HG03196 (cell line): Measurements from ENCODE around the gene PTPRJ.

Experiments used
- ATAC-seq: cut with Tn5 transposase; IDR thresholded peaks from one replicate; pipeline ENCODE4 v1.9.1; 2021; ENCODE audit not compliant: unreplicated experiment

PTPRJ gene

DNA sequence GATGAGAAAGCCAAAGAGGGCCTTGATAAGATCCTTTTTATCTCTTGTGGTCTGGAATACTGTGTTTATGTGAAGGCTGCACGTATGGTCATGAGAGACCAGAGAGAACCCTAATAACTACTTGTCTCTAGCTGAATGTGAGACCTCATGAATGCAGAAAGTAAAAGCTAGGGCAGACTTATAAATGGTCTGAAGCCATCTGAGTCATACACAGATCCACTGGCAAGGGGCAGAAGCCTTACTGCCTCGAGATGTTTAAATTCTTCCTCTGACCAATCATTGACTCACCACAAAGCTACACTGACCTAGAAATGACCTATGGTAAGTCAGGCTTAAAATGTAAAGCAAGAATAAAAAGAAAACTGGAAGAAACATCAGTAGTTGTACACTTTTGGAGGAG, 213.5 kb downstream of the PTPRJ start:
- no peak for ATAC-seq

DNA sequence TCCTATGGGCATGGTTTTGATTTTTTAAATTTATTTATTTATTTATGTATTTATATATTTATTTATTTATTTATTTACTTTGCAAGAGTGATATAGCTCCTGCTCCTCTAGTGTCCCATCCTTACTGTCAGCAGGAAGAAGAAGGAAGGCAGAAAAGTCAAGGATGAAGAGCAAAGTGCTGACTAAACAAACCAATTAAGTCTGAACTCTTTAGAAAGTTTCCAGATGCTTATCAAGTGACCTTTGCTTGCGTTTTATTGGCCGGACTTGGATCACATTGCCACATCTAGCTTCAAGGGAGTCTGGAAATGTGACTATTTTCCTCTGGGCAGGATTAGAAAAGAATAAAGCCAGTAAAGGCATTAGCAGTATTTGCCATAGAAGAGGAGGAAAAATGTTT, 227.5 kb downstream of the PTPRJ start:
- no peak for ATAC-seq

DNA sequence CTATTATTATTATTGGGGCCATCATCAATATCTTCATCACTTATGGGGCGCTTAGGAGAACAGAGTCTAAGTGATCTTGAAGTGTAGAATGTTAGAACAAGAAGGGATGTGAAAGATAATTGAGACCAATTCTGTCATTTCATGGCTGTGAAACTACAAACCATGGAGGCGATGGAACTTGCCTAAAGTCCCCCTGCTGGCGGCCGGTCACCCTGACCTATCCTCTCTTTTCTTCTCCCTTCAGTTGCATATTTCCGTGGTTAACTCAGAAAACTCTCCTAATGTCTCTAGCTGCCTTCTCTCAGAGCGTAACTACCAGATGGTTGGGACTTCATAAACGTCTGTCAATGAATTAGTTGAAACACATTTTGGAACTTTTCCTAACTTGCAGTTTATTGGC, 229.7 kb downstream of the PTPRJ start:
- no peak for ATAC-seq

DNA sequence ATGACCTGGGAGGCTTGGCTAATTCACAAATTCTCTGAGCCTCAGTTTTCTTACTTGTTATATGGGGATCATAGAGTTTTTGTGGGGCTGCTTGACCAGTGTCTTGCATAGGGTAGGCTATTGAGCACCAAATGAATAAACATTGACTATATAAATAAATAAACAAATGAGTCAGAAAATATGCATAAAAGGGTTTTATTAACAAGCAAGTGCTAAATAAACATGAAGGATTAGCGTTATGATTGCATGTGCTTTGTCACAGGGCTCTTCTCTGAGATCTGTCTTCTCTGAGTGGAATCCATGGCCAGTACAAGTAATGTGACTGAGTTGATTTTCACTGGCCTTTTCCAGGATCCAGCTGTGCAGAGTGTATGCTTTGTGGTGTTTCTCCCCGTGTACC, 236.2 kb downstream of the PTPRJ start, which contains the start of gene OR4B1:
TSS of gene OR4B1 (plus strand) at position 301 of the 400 bp plus-strand sequence. CDS start at position 301, 0 bp downstream.
- ATAC-seq: no peak
